IPS-20b (cell line): ENCODE results near the gene MAST4.
"Not testable (repeated sequence)": the region's sequence is repeated elsewhere in the genome, so short reads cannot be mapped to it uniquely, and the experiment has no call there.

Experiments
- H3K27ac ChIP-seq: one replicate; pipeline ENCODE4 v1.5.1; 2013; ENCODE audit warnings: low read length
- H3K27me3 ChIP-seq: 2 replicates; pipeline ENCODE4 v1.6.1; 2013; ENCODE audit warnings: mild to moderate bottlenecking, low read length, inconsistent platforms; ENCODE audit not compliant: insufficient read depth
- H3K36me3 ChIP-seq: 2 replicates; pipeline ENCODE4 v1.6.1; 2013; ENCODE audit warnings: low read depth, mild to moderate bottlenecking, inconsistent platforms, low read length, moderate library complexity; ENCODE audit not compliant: insufficient read depth
- H3K4me1 ChIP-seq: 2 replicates; pipeline ENCODE4 v1.6.1; 2013; ENCODE audit warnings: mild to moderate bottlenecking, control low read depth, inconsistent platforms, low read length, moderate library complexity; ENCODE audit not compliant: insufficient read depth
- H3K4me3 ChIP-seq: 2 replicates; pipeline ENCODE4 v1.5.1; 2013; ENCODE audit warnings: mild to moderate bottlenecking, low read length, inconsistent platforms
- H3K9ac ChIP-seq: 2 replicates; pipeline ENCODE4 v1.6.1; 2013; ENCODE audit warnings: low read depth, mild to moderate bottlenecking, inconsistent platforms, low read length, moderate library complexity
- H3K9me3 ChIP-seq: 2 replicates; pipeline ENCODE4 v1.6.1; 2013; ENCODE audit warnings: mild to moderate bottlenecking, low read depth, low read length, inconsistent platforms; ENCODE audit not compliant: insufficient read depth

Gene MAST4

GRCh38 chr5:66737096-66737495 is 140.9 kb downstream of the MAST4 start:
- Histone ChIP-seq H3K27ac (no peak overlapping the region), H3K4me3 (no peak overlapping the region)

GRCh38 chr5:66738136-66738535 is 141.9 kb downstream of the MAST4 start:
- no peaks in the 10 kb centered on the region for H3K9me3 ChIP-seq
- no peaks in the 10 kb centered on the region for H3K27me3 ChIP-seq
- no peaks in the 10 kb centered on the region for H3K36me3 ChIP-seq
- no peak overlapping the region for H3K9ac ChIP-seq
- no peak overlapping the region for H3K27ac ChIP-seq
- no peaks in the 10 kb centered on the region for H3K4me1 ChIP-seq
- H3K4me3 ChIP-seq: no peak overlapping the region

More at GRCh38 chr5:66737096-66737495, 140.9 kb downstream of the MAST4 start:
- no peak overlapping the region for H3K9ac ChIP-seq
- H3K4me1 ChIP-seq: no peaks in the 10 kb centered on the region
- H3K27me3 ChIP-seq: no peaks in the 10 kb centered on the region
- no peaks in the 10 kb centered on the region for H3K9me3 ChIP-seq
- no peaks in the 10 kb centered on the region for H3K36me3 ChIP-seq

- H3K27me3 ChIP-seq: no peaks in the 10 kb centered on the region
- H3K9ac ChIP-seq: no peak overlapping the region
- H3K4me1 ChIP-seq: no peaks in the 10 kb centered on the region
- no peak overlapping the region for H3K27ac ChIP-seq
- no peaks in the 10 kb centered on the region for H3K36me3 ChIP-seq
- H3K9me3 ChIP-seq: no peaks in the 10 kb centered on the region
- no peak overlapping the region for H3K4me3 ChIP-seq
These were observed 142.8 kb downstream of the MAST4 start for GRCh38 chr5:66739021-66739420.

- Histone ChIP-seq H3K9ac (no peak overlapping the region), H3K4me1 (no peaks in the 10 kb centered on the region), H3K36me3 (no peaks in the 10 kb centered on the region), H3K27me3 (no peaks in the 10 kb centered on the region), H3K27ac (no peak overlapping the region), H3K9me3 (no peaks in the 10 kb centered on the region), H3K4me3 (no peak overlapping the region)
These were observed 143.8 kb downstream of the MAST4 start for GRCh38 chr5:66739951-66740350.

GRCh38 chr5:66741394-66741793 is 145.2 kb downstream of the MAST4 start:
- no peaks in the 10 kb centered on the region for H3K27me3 ChIP-seq
- no peaks in the 10 kb centered on the region for H3K9me3 ChIP-seq
- no peak overlapping the region for H3K27ac ChIP-seq
- H3K4me1 ChIP-seq: no peaks in the 10 kb centered on the region
- no peak overlapping the region for H3K4me3 ChIP-seq
- H3K36me3 ChIP-seq: no peaks in the 10 kb centered on the region
- no peak overlapping the region for H3K9ac ChIP-seq

GRCh38 chr5:66742083-66742895 is 146.1 kb downstream of the MAST4 start:
- no peak overlapping the region for H3K27ac ChIP-seq
- H3K27me3 ChIP-seq: no peaks in the 10 kb centered on the region
- no peaks in the 10 kb centered on the region for H3K4me1 ChIP-seq
- H3K9me3 ChIP-seq: no peaks in the 10 kb centered on the region
- H3K36me3 ChIP-seq: no peaks in the 10 kb centered on the region
- H3K4me3 ChIP-seq: no peak overlapping the region
- H3K9ac ChIP-seq: no peak overlapping the region

GRCh38 chr5:66742896-66743247 is 146.7 kb downstream of the MAST4 start:
- Histone ChIP-seq H3K4me1 (no peaks in the 10 kb centered on the region), H3K4me3 (no peak overlapping the region), H3K27me3 (no peaks in the 10 kb centered on the region), H3K27ac (no peak overlapping the region), H3K9me3 (no peaks in the 10 kb centered on the region), H3K36me3 (no peaks in the 10 kb centered on the region), H3K9ac (no peak overlapping the region)

GRCh38 chr5:66743344-66743743 is 147.2 kb downstream of the MAST4 start:
- Histone ChIP-seq H3K4me3 (no peak overlapping the region), H3K9ac (no peak overlapping the region), H3K9me3 (no peaks in the 10 kb centered on the region), H3K27ac (no peak overlapping the region), H3K27me3 (no peaks in the 10 kb centered on the region), H3K4me1 (no peaks in the 10 kb centered on the region), H3K36me3 (no peaks in the 10 kb centered on the region)

GRCh38 chr5:66744040-66744439 is 147.8 kb downstream of the MAST4 start:
- H3K4me3 ChIP-seq: no peak overlapping the region
- H3K27me3 ChIP-seq: no peaks in the 10 kb centered on the region
- H3K4me1 ChIP-seq: no peaks in the 10 kb centered on the region
- peaks cover 3% of the 10 kb centered on the region; the same call in 1 of the 2 replicates for H3K9me3 ChIP-seq
- no peak overlapping the region for H3K27ac ChIP-seq
- H3K9ac ChIP-seq: no peak overlapping the region
- H3K36me3 ChIP-seq: no peaks in the 10 kb centered on the region

GRCh38 chr5:66745297-66745696 is 149.1 kb downstream of the MAST4 start:
- Histone ChIP-seq H3K27ac (no peak overlapping the region), H3K9me3 (peaks cover 14% of the 10 kb centered on the region), H3K36me3 (no peaks in the 10 kb centered on the region), H3K4me3 (no peak overlapping the region), H3K4me1 (no peaks in the 10 kb centered on the region), H3K9ac (no peak overlapping the region), H3K27me3 (no peaks in the 10 kb centered on the region)

- Histone ChIP-seq H3K27ac (no peak overlapping the region), H3K27me3 (no peaks in the 10 kb centered on the region), H3K4me3 (no peak overlapping the region), H3K9me3 (peaks cover 14% of the 10 kb centered on the region), H3K9ac (no peak overlapping the region), H3K36me3 (no peaks in the 10 kb centered on the region), H3K4me1 (no peaks in the 10 kb centered on the region)
These were observed 151.4 kb downstream of the MAST4 start for GRCh38 chr5:66747607-66748006.

GRCh38 chr5:66752668-66753067 is 156.5 kb downstream of the MAST4 start:
- not testable (repeated sequence) for H3K4me1 ChIP-seq, H3K36me3 ChIP-seq, H3K9ac ChIP-seq, H3K4me3 ChIP-seq, H3K27me3 ChIP-seq, H3K27ac ChIP-seq
- H3K9me3 ChIP-seq: peaks cover 14% of the 10 kb centered on the region
